Ishikawa (cell line): Measurements from ENCODE around the gene POLR1H.
A peak's percentile ranks its signal among the peaks of the same experiment; 100 is the strongest.

Source experiments
- CEBPB ChIP-seq: IDR thresholded peaks from 2 replicates; pipeline ENCODE4 v1.6.1; 2012
- CREB1 ChIP-seq: IDR thresholded peaks from 2 replicates; pipeline ENCODE4 v1.6.1; 2012; ENCODE audit warnings: low read depth
- EGR1 ChIP-seq: IDR thresholded peaks from 2 replicates; pipeline ENCODE4 v1.6.1; 2012
- EP300 ChIP-seq: IDR thresholded peaks from 2 replicates; pipeline ENCODE4 v1.6.1; 2012; ENCODE audit warnings: borderline replicate concordance
- FOXM1 ChIP-seq: IDR thresholded peaks from 2 replicates; pipeline ENCODE4 v1.6.1; 2012; ENCODE audit warnings: low read depth, borderline replicate concordance
- MAX ChIP-seq: IDR thresholded peaks from 2 replicates; pipeline ENCODE4 v1.6.1; 2012
- NFIC ChIP-seq: IDR thresholded peaks from 2 replicates; pipeline ENCODE4 v1.6.1; 2012
- RAD21 ChIP-seq: IDR thresholded peaks from 2 replicates; pipeline ENCODE4 v1.6.1; 2012; ENCODE audit warnings: low read depth
- TAF1 ChIP-seq: IDR thresholded peaks from 2 replicates; pipeline ENCODE4 v1.6.1; 2012; ENCODE audit warnings: low read depth, mild to moderate bottlenecking
- TCF12 ChIP-seq: IDR thresholded peaks from 2 replicates; pipeline ENCODE4 v1.6.1; 2012; ENCODE audit warnings: low read depth
- TEAD4 ChIP-seq: IDR thresholded peaks from 2 replicates; pipeline ENCODE4 v1.6.1; 2012
- YY1 ChIP-seq: IDR thresholded peaks from 2 replicates; pipeline ENCODE4 v1.6.1; 2012; ENCODE audit warnings: low read depth
- ZBTB7A ChIP-seq: IDR thresholded peaks from 2 replicates; pipeline ENCODE4 v1.6.1; 2012; ENCODE audit warnings: low read depth
- TF ChIP-seq, protein P1 (sequence below): IDR thresholded peaks from 2 replicates; pipeline ENCODE4 v1.6.1; 2012; ENCODE audit warnings: low read depth, mild to moderate bottlenecking
- TF ChIP-seq, protein P2 (sequence below): IDR thresholded peaks from 2 replicates; pipeline ENCODE4 v1.6.1; 2012

POLR1H gene

DNA sequence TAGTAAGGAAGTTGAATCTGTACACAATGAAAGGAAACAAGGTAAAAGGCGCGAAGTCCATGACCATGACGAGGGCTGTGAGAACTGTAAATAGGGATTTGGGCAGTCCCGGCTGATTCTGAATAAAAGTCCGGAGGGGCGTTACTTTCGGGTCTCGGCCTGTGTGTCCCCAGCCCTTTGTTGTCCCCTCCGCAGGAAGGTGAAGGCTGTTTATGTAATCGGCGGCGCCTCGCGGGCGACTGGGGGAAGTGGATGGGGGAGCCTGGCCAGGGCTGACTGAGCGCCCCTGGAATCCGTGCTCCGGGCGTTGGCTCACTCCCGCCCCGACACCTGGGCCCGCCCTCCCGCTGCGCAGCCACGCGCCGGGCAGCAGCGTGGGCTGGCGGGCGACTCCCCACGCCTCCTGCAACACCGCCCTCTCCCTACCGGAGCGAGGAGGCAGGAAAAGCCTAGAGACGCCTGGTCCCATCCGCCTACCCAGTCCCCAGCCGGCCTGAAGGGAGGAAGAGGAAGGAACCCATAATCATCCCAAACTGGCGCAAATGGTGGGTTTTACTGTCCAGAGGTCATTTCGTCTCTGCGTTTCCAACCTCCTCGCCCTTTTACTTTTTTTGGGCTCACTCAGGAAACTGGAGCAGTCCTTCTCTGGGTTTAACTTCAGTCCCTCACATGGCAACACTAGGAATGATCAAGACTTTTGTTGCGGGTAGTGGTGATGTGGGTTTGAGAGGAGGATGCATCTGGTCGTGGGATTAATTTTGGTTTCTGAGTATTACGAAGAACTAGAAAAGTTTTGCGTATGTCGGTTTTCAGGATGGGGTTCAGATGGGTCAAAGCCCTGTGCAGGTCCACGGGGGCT, 39.7 kb downstream of the POLR1H start:
- TF ChIP-seq, protein P1, sequence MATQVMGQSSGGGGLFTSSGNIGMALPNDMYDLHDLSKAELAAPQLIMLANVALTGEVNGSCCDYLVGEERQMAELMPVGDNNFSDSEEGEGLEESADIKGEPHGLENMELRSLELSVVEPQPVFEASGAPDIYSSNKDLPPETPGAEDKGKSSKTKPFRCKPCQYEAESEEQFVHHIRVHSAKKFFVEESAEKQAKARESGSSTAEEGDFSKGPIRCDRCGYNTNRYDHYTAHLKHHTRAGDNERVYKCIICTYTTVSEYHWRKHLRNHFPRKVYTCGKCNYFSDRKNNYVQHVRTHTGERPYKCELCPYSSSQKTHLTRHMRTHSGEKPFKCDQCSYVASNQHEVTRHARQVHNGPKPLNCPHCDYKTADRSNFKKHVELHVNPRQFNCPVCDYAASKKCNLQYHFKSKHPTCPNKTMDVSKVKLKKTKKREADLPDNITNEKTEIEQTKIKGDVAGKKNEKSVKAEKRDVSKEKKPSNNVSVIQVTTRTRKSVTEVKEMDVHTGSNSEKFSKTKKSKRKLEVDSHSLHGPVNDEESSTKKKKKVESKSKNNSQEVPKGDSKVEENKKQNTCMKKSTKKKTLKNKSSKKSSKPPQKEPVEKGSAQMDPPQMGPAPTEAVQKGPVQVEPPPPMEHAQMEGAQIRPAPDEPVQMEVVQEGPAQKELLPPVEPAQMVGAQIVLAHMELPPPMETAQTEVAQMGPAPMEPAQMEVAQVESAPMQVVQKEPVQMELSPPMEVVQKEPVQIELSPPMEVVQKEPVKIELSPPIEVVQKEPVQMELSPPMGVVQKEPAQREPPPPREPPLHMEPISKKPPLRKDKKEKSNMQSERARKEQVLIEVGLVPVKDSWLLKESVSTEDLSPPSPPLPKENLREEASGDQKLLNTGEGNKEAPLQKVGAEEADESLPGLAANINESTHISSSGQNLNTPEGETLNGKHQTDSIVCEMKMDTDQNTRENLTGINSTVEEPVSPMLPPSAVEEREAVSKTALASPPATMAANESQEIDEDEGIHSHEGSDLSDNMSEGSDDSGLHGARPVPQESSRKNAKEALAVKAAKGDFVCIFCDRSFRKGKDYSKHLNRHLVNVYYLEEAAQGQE = no peak
- TF ChIP-seq EGR1 = peak; percentile 68; the same call in 1 of the 2 replicates
- TF ChIP-seq CREB1 = no peak
- TF ChIP-seq TEAD4 = peak; percentile 68
- TF ChIP-seq FOXM1 = no peak
- peak; percentile 89 for TF ChIP-seq TCF12
- TF ChIP-seq MAX = peak; percentile 67
- peak; percentile 50 for TF ChIP-seq NFIC
- no peak for TF ChIP-seq EP300
- no peak for TF ChIP-seq RAD21

GRCh38 chr6:30101444-30102413, 40.7 kb downstream of the POLR1H start:
- TF ChIP-seq EP300 (no peak), FOXM1 (no peak), MAX (no peak), CEBPB (no peak), TCF12 (no peak), TEAD4 (no peak), RAD21 (no peak; the same call in 1 of the 2 replicates), YY1 (no peak), TAF1 (no peak; the same call in 1 of the 2 replicates), CREB1 (no peak), NFIC (no peak), EGR1 (no peak), ZBTB7A (no peak)
- TF ChIP-seq, protein P1 = no peak
- TF ChIP-seq, protein P2, sequence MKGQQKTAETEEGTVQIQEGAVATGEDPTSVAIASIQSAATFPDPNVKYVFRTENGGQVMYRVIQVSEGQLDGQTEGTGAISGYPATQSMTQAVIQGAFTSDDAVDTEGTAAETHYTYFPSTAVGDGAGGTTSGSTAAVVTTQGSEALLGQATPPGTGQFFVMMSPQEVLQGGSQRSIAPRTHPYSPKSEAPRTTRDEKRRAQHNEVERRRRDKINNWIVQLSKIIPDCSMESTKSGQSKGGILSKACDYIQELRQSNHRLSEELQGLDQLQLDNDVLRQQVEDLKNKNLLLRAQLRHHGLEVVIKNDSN = no peak

DNA sequence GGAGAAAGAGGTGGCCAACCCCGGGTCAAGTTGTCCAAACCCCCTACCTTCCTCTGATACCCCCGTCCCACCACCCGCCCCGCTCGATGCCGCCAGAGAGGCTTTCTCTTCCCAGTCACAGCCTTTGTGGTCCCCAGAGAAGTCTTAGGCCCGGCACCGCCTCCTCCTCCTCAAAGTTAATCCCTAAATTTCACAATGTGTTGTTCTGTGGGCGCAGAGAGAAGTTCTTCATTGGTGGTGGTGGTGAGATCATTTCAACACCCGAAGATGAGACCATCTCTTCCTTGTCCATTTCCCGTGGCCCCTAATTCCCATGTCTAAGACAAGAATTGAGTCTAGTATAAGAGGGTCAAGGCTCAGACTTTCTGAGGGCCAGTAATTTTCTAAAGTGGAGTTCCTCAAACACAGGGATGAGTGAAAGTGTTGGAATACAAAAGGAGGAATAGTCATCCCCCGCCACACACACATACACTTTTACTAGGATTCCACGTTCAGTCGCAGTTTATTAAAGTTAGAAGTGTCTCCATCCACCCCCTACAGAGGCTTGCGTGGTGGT, 41.4 kb downstream of the POLR1H start:
- TF ChIP-seq TCF12 (no peak), YY1 (no peak), CEBPB (no peak), MAX (no peak), FOXM1 (no peak), EGR1 (no peak), TEAD4 (no peak), CREB1 (no peak), EP300 (no peak), ZBTB7A (no peak), TAF1 (no peak)
- TF ChIP-seq, protein P2 = no peak

- TF ChIP-seq RAD21 (peak; percentile 89), MAX (peak; percentile 26; the same call in 1 of the 2 replicates), TAF1 (no peak), CREB1 (no peak)
Measured at GRCh38 chr6:30102970-30103871, 42.2 kb downstream of the POLR1H start.
